ENCODE measurements around the gene PDE10A. TPM values are rescaled to one million over a fixed set of nuclear protein-coding genes. Genes with fewer than 3 reads are reported as not detected.

Gene PDE10A
- total RNA-seq, 1 donor from 2014 or later, result 6.0 TPM

GRCh38 chr6:165695722-165696515 lies 32.9 kb upstream of the PDE10A start:
- no peak overlapping the region for H3K27ac ChIP-seq
- H3K4me3 ChIP-seq, result no peak overlapping the region
- ATAC-seq (no peak), DNase-seq (no peak)
- no peaks in the 10 kb centered on the region for H3K9me3 ChIP-seq
- no peak for TF ChIP-seq CTCF (IDR thresholded peaks at IDR 0.05)
- H3K27me3 ChIP-seq, result no peaks in the 10 kb centered on the region
- no peaks in the 10 kb centered on the region for H3K4me1 ChIP-seq
- no peaks in the 10 kb centered on the region for H3K36me3 ChIP-seq
- intact Hi-C loops (cut with DNase I), result no loop called here

DNA sequence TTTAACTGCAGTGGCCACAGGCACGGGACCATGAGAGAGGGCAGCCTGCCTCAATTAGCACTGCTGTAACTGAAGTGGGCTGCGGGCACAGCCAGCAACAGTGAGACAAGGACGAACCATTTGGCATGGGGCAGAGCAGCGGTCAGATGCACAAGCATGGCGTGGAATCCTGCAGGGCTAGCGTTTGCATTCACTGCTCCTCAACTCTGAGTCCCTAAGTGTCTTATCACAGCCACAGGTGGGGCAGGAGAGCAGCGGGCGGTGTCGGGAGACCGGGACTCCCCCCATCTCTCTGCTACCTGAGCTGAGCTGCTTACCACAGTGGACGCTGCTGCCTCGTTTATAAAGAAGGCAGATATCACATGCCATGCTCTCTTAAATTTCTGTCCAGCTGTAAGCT lies 31.3 kb upstream of the PDE10A start:
- H3K36me3 ChIP-seq, result no peaks in the 10 kb centered on the region
- H3K9me3 ChIP-seq, result no peaks in the 10 kb centered on the region
- no peaks in the 10 kb centered on the region for H3K27me3 ChIP-seq
- no peak overlapping the region for H3K27ac ChIP-seq
- no peak overlapping the region for H3K4me3 ChIP-seq
- H3K4me1 ChIP-seq, result no peaks in the 10 kb centered on the region
- DNase-seq (no peak), ATAC-seq (no peak)
- TF ChIP-seq CTCF (IDR thresholded peaks at IDR 0.05), result no peak
- intact Hi-C loops (cut with DNase I), result no loop called here

GRCh38 chr6:165692106-165692653 lies 29.1 kb upstream of the PDE10A start:
- no peak for TF ChIP-seq CTCF (IDR thresholded peaks at IDR 0.05)
- no peak for ATAC-seq

DNA sequence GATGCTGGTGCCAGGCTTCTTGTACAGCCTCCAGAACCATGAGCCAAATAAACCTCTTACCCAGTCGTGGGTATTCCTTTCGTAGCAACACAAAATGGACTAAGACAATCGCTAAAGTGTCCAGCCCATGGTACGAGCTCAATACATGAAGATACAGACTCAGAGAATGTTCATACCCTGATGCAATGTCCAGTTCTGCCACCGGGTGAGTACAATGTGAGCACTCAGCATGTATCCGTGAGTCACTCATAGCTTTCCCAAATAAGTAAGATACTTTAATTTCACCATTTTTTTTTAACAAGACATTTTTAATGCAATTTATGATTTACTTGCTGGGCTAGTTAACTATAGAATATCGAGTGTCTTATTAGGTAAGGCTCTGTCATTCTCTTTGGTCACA lies 26.7 kb upstream of the PDE10A start:
- DNase-seq (no peak), ATAC-seq (no peak)
- Histone ChIP-seq H3K36me3 (no peaks in the 10 kb centered on the region), H3K4me1 (no peaks in the 10 kb centered on the region), H3K9me3 (no peaks in the 10 kb centered on the region), H3K27ac (no peak overlapping the region), H3K4me3 (no peak overlapping the region), H3K27me3 (no peaks in the 10 kb centered on the region)
- intact Hi-C loops (cut with DNase I), result no loop called here
- TF ChIP-seq CTCF (IDR thresholded peaks at IDR 0.05), result no peak

More at GRCh38 chr6:165692106-165692653, 29.1 kb upstream of the PDE10A start:
- Histone ChIP-seq H3K4me1 (no peaks in the 10 kb centered on the region), H3K36me3 (no peaks in the 10 kb centered on the region), H3K27me3 (no peaks in the 10 kb centered on the region), H3K4me3 (no peak overlapping the region), H3K9me3 (no peaks in the 10 kb centered on the region), H3K27ac (no peak overlapping the region)
- DNase-seq, result no peak
- intact Hi-C loops (cut with DNase I), result no loop called here

DNA sequence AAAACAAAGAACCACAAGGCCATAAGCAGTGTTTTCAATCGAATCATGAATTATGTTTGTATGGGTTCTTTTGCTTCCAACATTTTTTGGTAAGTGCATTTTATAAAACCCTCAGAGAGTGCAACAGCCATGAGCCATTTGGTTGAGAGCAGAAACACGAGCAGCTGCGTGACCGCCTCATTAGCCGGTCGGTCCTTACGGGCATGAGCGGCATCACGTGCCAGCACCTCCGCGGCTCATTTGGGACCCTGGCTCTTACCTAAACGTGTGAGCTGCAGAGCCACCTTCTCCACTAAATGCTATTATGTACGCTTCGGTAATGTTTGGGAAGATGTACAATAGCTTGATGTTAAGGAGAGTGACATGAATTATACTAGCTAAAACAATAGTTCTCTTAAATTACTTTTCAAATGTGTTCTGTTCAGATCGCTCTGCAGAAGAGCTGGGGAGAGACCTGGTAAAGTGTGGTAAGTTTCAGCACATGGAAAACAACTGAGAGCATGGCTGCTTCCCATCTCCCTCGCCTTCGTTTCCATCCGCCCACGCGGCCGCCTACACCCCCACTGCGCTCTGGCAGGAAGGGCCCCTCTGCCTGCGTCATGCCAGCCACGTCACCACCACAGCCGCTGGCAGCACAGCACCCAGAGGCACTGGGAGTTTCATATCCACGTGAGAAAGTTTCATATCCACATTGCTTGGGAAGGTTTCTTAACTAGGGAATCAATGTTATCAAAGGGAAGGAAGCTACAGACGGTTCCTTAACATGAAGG lies 23.7 kb upstream of the PDE10A start:
- no peak for DNase-seq

More for the DNA sequence above, 23.7 kb upstream of the PDE10A start:
- Histone ChIP-seq H3K27ac (no peak overlapping the region), H3K9me3 (no peaks in the 10 kb centered on the region), H3K36me3 (no peaks in the 10 kb centered on the region), H3K4me1 (no peaks in the 10 kb centered on the region), H3K27me3 (no peaks in the 10 kb centered on the region), H3K4me3 (no peak overlapping the region)
- TF ChIP-seq CTCF (IDR thresholded peaks at IDR 0.05), result no peak
- no peak for ATAC-seq
- intact Hi-C loops (cut with DNase I), result no loop called here

Measured in upper lobe of right lung (tissue), 1 donor.